ENCODE measurements around the gene ZNF24.

DNA sequence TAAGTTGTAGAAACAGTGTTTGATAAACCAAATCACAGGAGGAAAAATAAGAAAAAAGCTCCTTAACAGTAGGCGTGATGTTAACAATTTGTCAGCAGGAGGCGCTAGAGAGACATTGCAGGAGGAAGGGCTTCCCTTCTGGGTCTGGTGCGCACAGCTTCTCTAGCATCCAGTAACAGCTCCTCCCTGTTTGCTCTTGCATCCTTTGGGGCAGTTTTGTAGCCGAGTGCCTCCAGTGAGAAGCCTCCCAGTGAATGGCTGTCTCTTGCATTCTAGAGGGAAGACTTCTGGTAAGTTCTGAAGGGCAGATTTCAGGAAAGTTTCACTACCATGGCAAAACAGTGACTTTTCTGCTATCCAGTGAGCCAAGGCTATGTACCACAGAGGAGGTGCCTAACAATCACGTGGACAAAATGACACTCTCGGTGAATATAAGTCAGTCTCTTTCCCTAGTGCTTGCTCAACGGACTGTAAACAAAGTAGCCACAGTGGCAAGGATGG is 42.4 kb upstream of the ZNF24 start:
- TF ChIP-seq, protein P1, sequence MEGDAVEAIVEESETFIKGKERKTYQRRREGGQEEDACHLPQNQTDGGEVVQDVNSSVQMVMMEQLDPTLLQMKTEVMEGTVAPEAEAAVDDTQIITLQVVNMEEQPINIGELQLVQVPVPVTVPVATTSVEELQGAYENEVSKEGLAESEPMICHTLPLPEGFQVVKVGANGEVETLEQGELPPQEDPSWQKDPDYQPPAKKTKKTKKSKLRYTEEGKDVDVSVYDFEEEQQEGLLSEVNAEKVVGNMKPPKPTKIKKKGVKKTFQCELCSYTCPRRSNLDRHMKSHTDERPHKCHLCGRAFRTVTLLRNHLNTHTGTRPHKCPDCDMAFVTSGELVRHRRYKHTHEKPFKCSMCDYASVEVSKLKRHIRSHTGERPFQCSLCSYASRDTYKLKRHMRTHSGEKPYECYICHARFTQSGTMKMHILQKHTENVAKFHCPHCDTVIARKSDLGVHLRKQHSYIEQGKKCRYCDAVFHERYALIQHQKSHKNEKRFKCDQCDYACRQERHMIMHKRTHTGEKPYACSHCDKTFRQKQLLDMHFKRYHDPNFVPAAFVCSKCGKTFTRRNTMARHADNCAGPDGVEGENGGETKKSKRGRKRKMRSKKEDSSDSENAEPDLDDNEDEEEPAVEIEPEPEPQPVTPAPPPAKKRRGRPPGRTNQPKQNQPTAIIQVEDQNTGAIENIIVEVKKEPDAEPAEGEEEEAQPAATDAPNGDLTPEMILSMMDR (IDR thresholded peaks at IDR 0.05 in 2 of 3, conservative IDR thresholded peaks at IDR 0.05 in 1 of 3; ENCODE audit: borderline replicate concordance in 1 of 3, insufficient read depth in 1 of 3, low read depth in 2 of 3, low read length in 2 of 3): peak; percentile 66 to 87 (median 85)
- TF ChIP-seq ZFX (IDR thresholded peaks at IDR 0.05) (no peak), POLR2A (IDR thresholded peaks at IDR 0.05; ENCODE audit: borderline replicate concordance, extremely low read depth, insufficient read depth, insufficient read length) (no peak), TCF7L2 (IDR thresholded peaks at IDR 0.05; ENCODE audit: borderline replicate concordance, extremely low read depth, insufficient read depth, insufficient read length) (no peak), POLR2AphosphoS5 (IDR thresholded peaks at IDR 0.05; ENCODE audit: low read depth, low read length) (no peak), ZNF274 (IDR thresholded peaks at IDR 0.05; ENCODE audit: low read depth, low read length) (no peak), SIN3A (IDR thresholded peaks at IDR 0.05; ENCODE audit: low read depth) (no peak), EZH2phosphoT487 (IDR thresholded peaks at IDR 0.05; ENCODE audit: borderline replicate concordance) (no peak)
- TF ChIP-seq, protein P2, sequence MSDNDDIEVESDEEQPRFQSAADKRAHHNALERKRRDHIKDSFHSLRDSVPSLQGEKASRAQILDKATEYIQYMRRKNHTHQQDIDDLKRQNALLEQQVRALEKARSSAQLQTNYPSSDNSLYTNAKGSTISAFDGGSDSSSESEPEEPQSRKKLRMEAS (IDR thresholded peaks at IDR 0.05): no peak
- TF ChIP-seq, protein P3, sequence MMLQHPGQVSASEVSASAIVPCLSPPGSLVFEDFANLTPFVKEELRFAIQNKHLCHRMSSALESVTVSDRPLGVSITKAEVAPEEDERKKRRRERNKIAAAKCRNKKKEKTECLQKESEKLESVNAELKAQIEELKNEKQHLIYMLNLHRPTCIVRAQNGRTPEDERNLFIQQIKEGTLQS (IDR thresholded peaks at IDR 0.05): no peak

All from HCT116 (cell line).